AG09319 (cell line): Measurements from ENCODE around the gene BCL2L2.
"Not testable (repeated sequence)": the region's sequence is repeated elsewhere in the genome, so short reads cannot be mapped to it uniquely, and the experiment has no call there.

Experiments
- DNase-seq: peaks from one replicate; pipeline ENCODE4 v3.0.0-alpha.2; 2010; ENCODE audit warnings: low read depth; ENCODE audit errors: extremely low read depth
- CTCF ChIP-seq: IDR thresholded peaks from 2 replicates; pipeline ENCODE4 v1.5.1; 2011; ENCODE audit warnings: low read depth, mild to moderate bottlenecking, inconsistent platforms, low read length, moderate library complexity

Gene BCL2L2

GRCh38 chr14:23323838-23324454 is 17.3 kb downstream of the BCL2L2 start:
- no peak for TF ChIP-seq CTCF

GRCh38 chr14:23324455-23324846 is 17.8 kb downstream of the BCL2L2 start:
- DNase-seq, result no peak
- no peak for TF ChIP-seq CTCF

More at GRCh38 chr14:23323838-23324454, 17.3 kb downstream of the BCL2L2 start:
- no peak for DNase-seq

GRCh38 chr14:23324993-23325392 is 18.4 kb downstream of the BCL2L2 start:
- no peak for TF ChIP-seq CTCF
- DNase-seq, result no peak

- not testable (repeated sequence) for DNase-seq
Measured at GRCh38 chr14:23325746-23326145, 19.1 kb downstream of the BCL2L2 start.

- TF ChIP-seq CTCF, result no peak
- no peak for DNase-seq
Measured at GRCh38 chr14:23326491-23327332, 20.1 kb downstream of the BCL2L2 start.

DNA sequence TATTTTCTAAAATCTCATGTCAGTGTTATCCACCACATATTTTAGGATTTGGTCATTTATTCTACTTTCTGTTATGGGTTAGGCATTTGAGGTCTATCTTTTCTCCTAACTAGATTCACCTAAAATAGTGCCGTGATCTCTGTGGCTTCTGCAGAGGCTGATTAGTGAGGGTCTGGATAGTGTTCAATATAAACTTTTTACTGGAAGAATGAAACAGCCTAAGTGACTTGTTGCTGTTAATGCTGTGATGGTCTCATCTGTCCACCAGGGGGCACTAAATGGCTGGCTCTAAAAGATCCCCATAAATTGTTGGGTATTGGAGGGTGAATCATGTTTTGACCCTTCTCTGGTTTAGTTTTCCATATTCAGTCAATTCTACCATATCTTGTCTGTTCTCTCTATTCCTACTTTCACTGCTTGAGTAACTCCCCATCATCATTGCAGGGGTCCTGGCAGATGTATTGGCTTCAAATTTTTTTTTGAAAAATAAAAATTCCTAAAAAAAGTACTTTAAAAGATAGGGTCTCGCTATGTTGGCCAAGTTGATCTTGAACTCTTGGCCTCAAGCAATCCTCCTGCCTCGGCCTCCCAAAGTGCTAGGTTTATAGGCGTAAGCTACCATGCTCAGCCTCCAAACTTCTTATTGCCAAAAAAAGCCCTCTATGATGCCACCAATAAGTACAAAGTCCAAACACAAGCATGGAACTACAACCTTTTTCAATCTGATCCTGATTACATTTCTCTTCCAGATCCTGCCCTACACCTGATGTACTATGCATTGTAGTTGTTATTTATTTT is 21.5 kb downstream of the BCL2L2 start:
- peak; percentile 86 for TF ChIP-seq CTCF
- peak; percentile 49 for DNase-seq

DNA sequence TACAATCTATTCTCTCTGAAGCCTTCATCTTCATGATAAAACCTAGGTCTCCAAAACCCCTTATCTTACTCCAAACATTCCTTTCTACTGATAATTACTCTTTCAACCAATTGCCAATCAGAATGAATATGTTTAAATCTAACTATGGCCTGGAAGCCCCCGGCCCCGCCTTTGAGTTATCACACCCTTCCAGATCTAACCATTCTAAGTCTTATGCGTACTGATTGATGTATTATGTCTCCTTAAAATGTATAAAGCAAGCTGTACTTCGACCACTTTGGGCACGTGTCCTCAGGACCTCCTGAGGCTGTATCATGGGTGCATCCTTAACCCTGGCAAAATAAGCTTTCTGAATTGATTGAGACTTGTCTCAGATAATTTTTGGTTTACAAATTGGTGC is 29.0 kb downstream of the BCL2L2 start:
- TF ChIP-seq CTCF, result no peak
- DNase-seq, result no peak
